Nephron (organoid): Measurements from ENCODE around the gene FGF3.

ENCODE experiments used
- H3K27ac Mint-ChIP-seq, 3 experiments: 2 replicates each; pipeline ENCODE4 v1.8.0; 2020; ENCODE audit warnings: mixed read lengths in 3 of 3, mild to moderate bottlenecking in 2 of 3, moderate library complexity in 1 of 3
- H3K27me3 Mint-ChIP-seq: 2 replicates; pipeline ENCODE4 v1.8.0; 2021; ENCODE audit warnings: low read depth, mild to moderate bottlenecking, moderate library complexity, mixed read lengths
- H3K36me3 Mint-ChIP-seq: 2 replicates; pipeline ENCODE4 v1.8.0; 2020; ENCODE audit warnings: low read depth, mixed read lengths
- H3K4me1 Mint-ChIP-seq: 2 replicates; pipeline ENCODE4 v1.8.0; 2020; ENCODE audit warnings: mixed read lengths
- H3K4me3 Mint-ChIP-seq, 3 experiments: 2 replicates each; pipeline ENCODE4 v1.8.0; 2020; ENCODE audit warnings: mild to moderate bottlenecking in 3 of 3, mixed read lengths in 3 of 3, moderate library complexity in 2 of 3
- H3K9me3 Mint-ChIP-seq: 2 replicates; pipeline ENCODE4 v1.8.0; 2020; ENCODE audit warnings: mixed read lengths
- CTCF ChIP-seq, 3 experiments: fragments of 200-600 bp; sonication (generic); IDR thresholded peaks; one replicate each; pipeline ENCODE4 v1.5.0; 2021; ENCODE audit warnings: antibody characterized with exemption in 3 of 3; ENCODE audit not compliant: unreplicated experiment in 3 of 3

The FGF3 gene

GRCh38 chr11:69819541-69820070, 390 bp upstream of the FGF3 start:
- Mint-ChIP-seq H3K27ac (no peak overlapping the region), H3K27me3 (peaks cover 96% of the 10 kb centered on the region), H3K36me3 (no peaks in the 10 kb centered on the region), H3K4me1 (no peaks in the 10 kb centered on the region), H3K4me3 (no peak overlapping the region), H3K9me3 (no peaks in the 10 kb centered on the region)
- TF ChIP-seq CTCF (IDR thresholded peaks at IDR 0.05; ENCODE audit: unreplicated experiment in 3 of 3), result no peak

- Mint-ChIP-seq H3K36me3 (no peaks in the 10 kb centered on the region), H3K4me3 (no peak overlapping the region), H3K27ac (no peak overlapping the region), H3K9me3 (no peaks in the 10 kb centered on the region), H3K4me1 (no peaks in the 10 kb centered on the region), H3K27me3 (peaks cover 95% of the 10 kb centered on the region)
- TF ChIP-seq CTCF (IDR thresholded peaks at IDR 0.05; ENCODE audit: unreplicated experiment in 3 of 3), result no peak
These were observed 999 bp downstream of the FGF3 start for GRCh38 chr11:69818231-69818602.

- no peaks in the 10 kb centered on the region for H3K4me1 Mint-ChIP-seq
- TF ChIP-seq CTCF (IDR thresholded peaks at IDR 0.05; ENCODE audit: unreplicated experiment in 3 of 3), result no peak
- peaks cover 92% of the 10 kb centered on the region for H3K27me3 Mint-ChIP-seq
- no peaks in the 10 kb centered on the region for H3K36me3 Mint-ChIP-seq
- H3K9me3 Mint-ChIP-seq, result no peaks in the 10 kb centered on the region
- no peak overlapping the region for H3K27ac Mint-ChIP-seq
- H3K4me3 Mint-ChIP-seq, result no peak overlapping the region
These were observed 1.7 kb downstream of the FGF3 start for GRCh38 chr11:69817265-69818230.

GRCh38 chr11:69816671-69817070, 2.5 kb downstream of the FGF3 start:
- Mint-ChIP-seq H3K4me1 (no peaks in the 10 kb centered on the region), H3K36me3 (no peaks in the 10 kb centered on the region), H3K27ac (no peak overlapping the region), H3K9me3 (no peaks in the 10 kb centered on the region), H3K27me3 (peaks cover 88% of the 10 kb centered on the region), H3K4me3 (no peak overlapping the region)
- no peak for TF ChIP-seq CTCF (IDR thresholded peaks at IDR 0.05; ENCODE audit: unreplicated experiment in 3 of 3)

GRCh38 chr11:69815973-69816372, 3.2 kb downstream of the FGF3 start:
- TF ChIP-seq CTCF (IDR thresholded peaks at IDR 0.05; ENCODE audit: unreplicated experiment in 3 of 3), result no peak
- Mint-ChIP-seq H3K4me1 (no peaks in the 10 kb centered on the region), H3K4me3 (no peak overlapping the region), H3K27me3 (peaks cover 88% of the 10 kb centered on the region), H3K9me3 (no peaks in the 10 kb centered on the region), H3K27ac (no peak overlapping the region), H3K36me3 (no peaks in the 10 kb centered on the region)
